ENCODE data around the gene LHFPL3.

Gene LHFPL3

GRCh38 chr7:104352736-104353135, 24.3 kb downstream of the LHFPL3 start:
- no peaks in the 10 kb centered on the region for H3F3A ChIP-seq (ENCODE audit: control insufficient read depth, insufficient read depth)
- H4K20me1 ChIP-seq (ENCODE audit: control insufficient read depth, insufficient read depth, low read depth, low read length): no peaks in the 10 kb centered on the region
- H3K27ac ChIP-seq (ENCODE audit: low read depth, low read length): no peak overlapping the region
- TF ChIP-seq EZH2phosphoT487 (IDR thresholded peaks at IDR 0.05; ENCODE audit: borderline replicate concordance, low read length): no peak
- TF ChIP-seq CTCF (IDR thresholded peaks at IDR 0.05; ENCODE audit: low read depth, low read length, poor library complexity, severe bottlenecking): no peak
- H3K4me3 ChIP-seq (ENCODE audit: low read length): no peak overlapping the region
- H3K4me1 ChIP-seq (ENCODE audit: control insufficient read depth, low read length): no peaks in the 10 kb centered on the region
- no peak overlapping the region for H3K4me2 ChIP-seq (ENCODE audit: low read length)
- no peaks in the 10 kb centered on the region for H3K9me3 ChIP-seq (ENCODE audit: control insufficient read depth, insufficient read depth, low read length)
- H3K27me3 ChIP-seq (ENCODE audit: control insufficient read depth, low read length): no peaks in the 10 kb centered on the region
- H3K9me2 ChIP-seq (replicated peaks; ENCODE audit: control insufficient read depth, low read length): no peaks in the 10 kb centered on the region
- no peaks in the 10 kb centered on the region for H3K36me3 ChIP-seq (ENCODE audit: control insufficient read depth, low read length)
- no peaks in the 10 kb centered on the region for H3K79me2 ChIP-seq (ENCODE audit: control insufficient read depth, low read length)

GRCh38 chr7:104357166-104357565, 28.8 kb downstream of the LHFPL3 start:
- Histone ChIP-seq H3K4me1 (ENCODE audit: control insufficient read depth, low read length) (no peaks in the 10 kb centered on the region), H3K9me3 (ENCODE audit: control insufficient read depth, insufficient read depth, low read length) (0 out of 2 replicates have a peak, but pooled peaks cover 2% of the 10 kb centered on the region), H4K20me1 (ENCODE audit: control insufficient read depth, insufficient read depth, low read depth, low read length) (no peaks in the 10 kb centered on the region), H3K27ac (ENCODE audit: low read depth, low read length) (no peak overlapping the region), H3K4me2 (ENCODE audit: low read length) (no peak overlapping the region), H3K27me3 (ENCODE audit: control insufficient read depth, low read length) (no peaks in the 10 kb centered on the region), H3F3A (ENCODE audit: control insufficient read depth, insufficient read depth) (no peaks in the 10 kb centered on the region), H3K79me2 (ENCODE audit: control insufficient read depth, low read length) (no peaks in the 10 kb centered on the region), H3K4me3 (ENCODE audit: low read length) (no peak overlapping the region), H3K36me3 (ENCODE audit: control insufficient read depth, low read length) (no peaks in the 10 kb centered on the region), H3K9me2 (replicated peaks; ENCODE audit: control insufficient read depth, low read length) (no peaks in the 10 kb centered on the region)
- TF ChIP-seq CTCF (IDR thresholded peaks at IDR 0.05; ENCODE audit: low read depth, low read length, poor library complexity, severe bottlenecking): no peak
- no peak for TF ChIP-seq EZH2phosphoT487 (IDR thresholded peaks at IDR 0.05; ENCODE audit: borderline replicate concordance, low read length)

GRCh38 chr7:104358446-104359132, 30.2 kb downstream of the LHFPL3 start:
- H3F3A ChIP-seq (ENCODE audit: control insufficient read depth, insufficient read depth): no peaks in the 10 kb centered on the region
- no peaks in the 10 kb centered on the region for H3K79me2 ChIP-seq (ENCODE audit: control insufficient read depth, low read length)
- no peaks in the 10 kb centered on the region for H3K36me3 ChIP-seq (ENCODE audit: control insufficient read depth, low read length)
- no peaks in the 10 kb centered on the region for H4K20me1 ChIP-seq (ENCODE audit: control insufficient read depth, insufficient read depth, low read depth, low read length)
- H3K9me3 ChIP-seq (ENCODE audit: control insufficient read depth, insufficient read depth, low read length): 0 out of 2 replicates have a peak, but pooled peaks cover 2% of the 10 kb centered on the region
- no peaks in the 10 kb centered on the region for H3K27me3 ChIP-seq (ENCODE audit: control insufficient read depth, low read length)
- H3K27ac ChIP-seq (ENCODE audit: low read depth, low read length): no peak overlapping the region
- TF ChIP-seq CTCF (IDR thresholded peaks at IDR 0.05; ENCODE audit: low read depth, low read length, poor library complexity, severe bottlenecking) (no peak), EZH2phosphoT487 (IDR thresholded peaks at IDR 0.05; ENCODE audit: borderline replicate concordance, low read length) (no peak)
- no peak overlapping the region for H3K4me2 ChIP-seq (ENCODE audit: low read length)
- no peak overlapping the region for H3K4me3 ChIP-seq (ENCODE audit: low read length)
- H3K4me1 ChIP-seq (ENCODE audit: control insufficient read depth, low read length): no peaks in the 10 kb centered on the region
- H3K9me2 ChIP-seq (replicated peaks; ENCODE audit: control insufficient read depth, low read length): no peaks in the 10 kb centered on the region
